GM23338 (cell line): ENCODE results near the gene LPP. TPM values are rescaled to one million over a fixed set of nuclear protein-coding genes. Genes with fewer than 3 reads are reported as not detected.
A peak's percentile ranks its signal among the peaks of the same experiment; 100 is the strongest.

ENCODE experiments used
- ATAC-seq: fragments of 200-7000 bp; cut with Tn5 transposase; 3 replicates; pipeline ENCODE4 v1.9.1; 2020
- DNase-seq: peaks from one replicate; pipeline ENCODE4 v3.0.0-alpha.2; 2015; ENCODE audit warnings: low spot score
- H2AFZ ChIP-seq: fragments of 200-600 bp; sonication (generic); 2 replicates; pipeline ENCODE4 v1.8.0; 2016; ENCODE audit warnings: antibody characterized with exemption, mild to moderate bottlenecking, moderate library complexity
- H3F3A ChIP-seq: fragments of 200-600 bp; sonication (generic); replicated peaks from 2 replicates; pipeline ENCODE4 v1.8.0; 2017; ENCODE audit warnings: antibody characterized with exemption, mixed run types, low read depth
- H3K27ac ChIP-seq: fragments of 200-600 bp; sonication (generic); 2 replicates; pipeline ENCODE4 v1.6.1; 2016; ENCODE audit warnings: low read depth
- H3K27me3 ChIP-seq: fragments of 200-600 bp; sonication (generic); 2 replicates; pipeline ENCODE4 v1.8.0; 2016; ENCODE audit warnings: mild to moderate bottlenecking, mixed run types, moderate library complexity; ENCODE audit not compliant: insufficient read depth
- H3K36me3 ChIP-seq: fragments of 200-600 bp; sonication (generic); 2 replicates; pipeline ENCODE4 v1.8.0; 2016; ENCODE audit warnings: mild to moderate bottlenecking; ENCODE audit not compliant: insufficient read depth
- H3K4me1 ChIP-seq: fragments of 200-600 bp; sonication (generic); 2 replicates; pipeline ENCODE4 v1.8.0; 2016; ENCODE audit warnings: mild to moderate bottlenecking, moderate library complexity; ENCODE audit not compliant: insufficient read depth
- H3K4me2 ChIP-seq: fragments of 200-600 bp; sonication (generic); 2 replicates; pipeline ENCODE4 v1.7.1; 2017; ENCODE audit warnings: mixed run types
- H3K4me3 ChIP-seq: fragments of 200-600 bp; sonication (generic); 2 replicates; pipeline ENCODE4 v1.6.1; 2016; ENCODE audit warnings: mixed run types
- H3K79me2 ChIP-seq: fragments of 200-600 bp; sonication (generic); replicated peaks from 2 replicates; pipeline ENCODE4 v1.8.0; 2017; ENCODE audit warnings: mild to moderate bottlenecking; ENCODE audit not compliant: insufficient read depth
- H3K9me2 ChIP-seq: fragments of 200-600 bp; sonication (generic); 2 replicates; pipeline ENCODE4 v1.8.0; 2017; ENCODE audit not compliant: insufficient read depth
- H4K20me1 ChIP-seq: fragments of 200-600 bp; sonication (generic); replicated peaks from 2 replicates; pipeline ENCODE4 v1.8.0; 2017; ENCODE audit warnings: mild to moderate bottlenecking; ENCODE audit not compliant: insufficient read depth
- H3K27ac Mint-ChIP-seq: 2 replicates; pipeline ENCODE4 v1.8.0; 2020; ENCODE audit warnings: inconsistent platforms, mild to moderate bottlenecking, moderate library complexity, mixed read lengths
- H3K27me3 Mint-ChIP-seq: 3 replicates; pipeline ENCODE4 v1.8.0; 2022; ENCODE audit warnings: low read depth, mild to moderate bottlenecking, moderate library complexity, mixed read lengths, inconsistent platforms; ENCODE audit not compliant: insufficient read depth, poor library complexity
- H3K36me3 Mint-ChIP-seq: 3 replicates; pipeline ENCODE4 v1.8.0; 2021; ENCODE audit warnings: low read depth, mild to moderate bottlenecking, inconsistent platforms, moderate library complexity, mixed read lengths
- H3K4me1 Mint-ChIP-seq: 3 replicates; pipeline ENCODE4 v1.8.0; 2020; ENCODE audit warnings: mild to moderate bottlenecking, inconsistent platforms, mixed read lengths
- H3K4me3 Mint-ChIP-seq: 3 replicates; pipeline ENCODE4 v1.8.0; 2021; ENCODE audit warnings: moderate library complexity, mild to moderate bottlenecking, inconsistent platforms, mixed read lengths
- H3K9me3 Mint-ChIP-seq: 3 replicates; pipeline ENCODE4 v1.8.0; 2020; ENCODE audit warnings: moderate library complexity, mild to moderate bottlenecking, inconsistent platforms, mixed read lengths
- CREB1 ChIP-seq: fragments of 250-450 bp; sonication (Bioruptor Pico); IDR thresholded peaks from 2 replicates; pipeline ENCODE4 v1.5.0; 2020; ENCODE audit warnings: low read depth, mild to moderate bottlenecking, moderate library complexity
- EZH2 ChIP-seq: fragments of 200-600 bp; sonication (generic); IDR thresholded peaks from one replicate; pipeline ENCODE4 v1.8.0; 2017; ENCODE audit warnings: antibody characterized with exemption, mild to moderate bottlenecking, low read depth; ENCODE audit not compliant: unreplicated experiment
- EZH2phosphoT487 ChIP-seq: fragments of 200-600 bp; sonication (generic); IDR thresholded peaks from one replicate; pipeline ENCODE4 v1.8.1; 2018; ENCODE audit warnings: antibody characterized with exemption; ENCODE audit not compliant: unreplicated experiment
- NANOG ChIP-seq: IDR thresholded peaks from 2 replicates; pipeline ENCODE4 v1.6.1; 2016; ENCODE audit warnings: antibody characterized with exemption, borderline replicate concordance
- POLR2AphosphoS5 ChIP-seq: IDR thresholded peaks from 2 replicates; pipeline ENCODE4 v1.6.1; 2016; ENCODE audit warnings: antibody characterized with exemption, low read depth
- STAT1 ChIP-seq: IDR thresholded peaks from one replicate; pipeline ENCODE4 v1.6.1; 2016; ENCODE audit warnings: antibody characterized with exemption; ENCODE audit not compliant: unreplicated experiment
- ZNF114 ChIP-seq: fragments of 250-450 bp; sonication (Bioruptor Pico); IDR thresholded peaks from 2 replicates; pipeline ENCODE4 v1.5.0; 2020; ENCODE audit warnings: mild to moderate bottlenecking, moderate library complexity
- polyA plus RNA-seq: library from polyadenylated mRNA; unstranded; fragments of >200 nt; fragmentation: Nextera tagmentation; extraction: Ambion mirVana; gene quantifications from 2 replicates; pipeline ENCODE4 v1.2.1, GENCODE V29; 2016
- total RNA-seq: library from RNA; depleted of rRNA; stranded (reverse); fragments of >200 nt; shearing (Covaris generic); gene quantifications from 2 replicates; pipeline ENCODE4 v1.2.3, GENCODE V29; 2014
- TF ChIP-seq, protein P1 (sequence below): IDR thresholded peaks from one replicate; pipeline ENCODE4 v1.6.1; 2018; ENCODE audit warnings: antibody characterized with exemption; ENCODE audit not compliant: unreplicated experiment
- TF ChIP-seq, protein P2 (sequence below), 2 experiments: fragments of 200-600 bp in 1 of 2; sonication (generic) in 1 of 2; conservative IDR thresholded peaks; 2 replicates each; pipeline versions ENCODE4 v1.5.1 to v1.6.1; 2016 to 2017; ENCODE audit warnings: antibody characterized with exemption in 2 of 2, low read depth in 2 of 2, mild to moderate bottlenecking in 2 of 2, moderate library complexity in 1 of 2
- TF ChIP-seq, protein P3 (sequence below): IDR thresholded peaks from 2 replicates; pipeline ENCODE4 v1.6.1; 2016; ENCODE audit warnings: antibody characterized with exemption

LPP gene
- total and polyA plus RNA-seq, 2 experiments from 2014 or later: 23.0 to 35.2 TPM

DNA sequence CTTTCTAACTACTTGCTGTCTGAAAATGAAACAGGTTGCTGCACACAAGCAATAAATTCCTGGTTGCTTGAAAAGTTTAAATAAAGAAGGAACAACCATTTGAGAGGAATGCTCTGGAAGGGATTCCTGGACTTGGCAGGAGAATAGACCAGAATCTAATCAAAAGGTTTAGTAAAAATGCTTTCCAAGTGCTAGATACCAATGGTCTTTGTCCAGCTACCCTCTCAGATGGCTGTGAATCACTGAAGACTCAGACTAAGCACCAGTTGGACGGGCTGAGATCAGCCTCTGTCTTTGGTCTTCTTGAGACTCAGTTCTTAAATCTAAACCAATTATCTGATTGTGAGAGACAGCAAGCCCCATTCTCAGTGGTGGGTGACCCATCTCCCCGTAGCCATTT lies 27.7 kb upstream of the LPP start (continued):
- TF ChIP-seq EZH2: no peak

DNA sequence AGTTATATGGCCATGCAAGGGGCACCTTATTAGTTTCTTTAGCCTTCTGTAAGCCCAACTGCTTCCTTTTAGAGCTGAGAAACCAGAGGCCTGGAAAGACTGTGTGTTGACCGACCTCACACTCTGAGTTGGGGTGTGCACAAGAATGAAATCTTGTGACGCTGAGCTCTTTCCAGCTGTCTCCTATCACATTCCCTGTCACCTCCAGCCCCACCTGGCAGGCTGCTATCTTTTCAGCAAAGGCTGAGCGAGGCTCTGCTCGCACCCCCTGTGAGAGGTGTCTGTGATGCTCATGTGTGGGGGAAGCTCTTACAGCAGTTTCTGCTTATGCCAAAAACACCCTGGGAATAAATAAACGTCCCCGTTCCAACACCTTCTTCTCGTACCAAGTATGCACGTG lies 27.0 kb upstream of the LPP start:
- H3K4me3 ChIP-seq: no peak overlapping the region
- Mint-ChIP-seq H3K4me3 (no peak overlapping the region), H3K27ac (no peak overlapping the region; the same call in 1 of the 2 replicates), H3K9me3 (no peaks in the 10 kb centered on the region), H3K27me3 (peaks cover 2% of the 10 kb centered on the region), H3K4me1 (peaks cover 7% of the 10 kb centered on the region; the same call in 2 of the 3 replicates), H3K36me3 (no peaks in the 10 kb centered on the region)
- no peaks in the 10 kb centered on the region for H3K27me3 ChIP-seq
- no peaks in the 10 kb centered on the region for H4K20me1 ChIP-seq
- H2AFZ ChIP-seq: no peak overlapping the region; the same call in 1 of the 2 replicates
- H3K4me1 ChIP-seq: no peaks in the 10 kb centered on the region
- DNase-seq (no peak), ATAC-seq (peak; percentile 58; the same call in 2 of the 3 replicates)
- no peaks in the 10 kb centered on the region for H3K9me2 ChIP-seq
- H3K4me2 ChIP-seq: no peak overlapping the region
- TF ChIP-seq EZH2 (no peak), STAT1 (no peak), NANOG (no peak), ZNF114 (no peak)
- no peaks in the 10 kb centered on the region for H3F3A ChIP-seq
- H3K36me3 ChIP-seq: no peaks in the 10 kb centered on the region
- no peaks in the 10 kb centered on the region for H3K79me2 ChIP-seq
- no peak overlapping the region for H3K27ac ChIP-seq

DNA sequence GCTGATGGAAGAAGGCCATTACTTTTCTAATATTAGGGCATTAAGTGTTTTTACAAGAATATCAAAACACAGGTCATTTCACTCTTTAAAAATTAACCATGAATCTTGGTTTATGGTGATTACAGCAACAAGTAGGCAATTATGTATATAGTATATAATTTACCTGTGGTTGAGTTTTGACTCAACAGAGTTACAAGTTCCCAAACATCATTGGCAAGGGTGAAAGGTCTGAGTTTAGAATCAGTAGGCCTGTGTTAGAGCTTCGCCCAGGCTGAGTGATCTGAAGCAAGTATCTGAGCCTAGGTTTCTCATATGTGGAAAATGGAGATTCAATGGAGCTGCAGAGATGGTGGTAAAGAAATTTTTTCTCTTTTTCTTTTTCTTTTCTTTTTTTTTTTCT lies 25.1 kb upstream of the LPP start:
- ATAC-seq (no peak), DNase-seq (no peak)
- Histone ChIP-seq H3K79me2 (no peaks in the 10 kb centered on the region), H3K27ac (no peak overlapping the region), H3K27me3 (no peaks in the 10 kb centered on the region), H3K36me3 (no peaks in the 10 kb centered on the region), H2AFZ (no peak overlapping the region), H3K4me1 (no peaks in the 10 kb centered on the region), H3F3A (no peaks in the 10 kb centered on the region), H3K4me3 (no peak overlapping the region), H4K20me1 (no peaks in the 10 kb centered on the region), H3K4me2 (no peak overlapping the region), H3K9me2 (no peaks in the 10 kb centered on the region)
- Mint-ChIP-seq H3K27me3 (peaks cover 2% of the 10 kb centered on the region), H3K4me3 (no peak overlapping the region), H3K27ac (no peak overlapping the region), H3K9me3 (no peaks in the 10 kb centered on the region), H3K36me3 (no peaks in the 10 kb centered on the region), H3K4me1 (peaks cover 7% of the 10 kb centered on the region; the same call in 2 of the 3 replicates)
- TF ChIP-seq EZH2phosphoT487: no peak
- no peak for TF ChIP-seq POLR2AphosphoS5
- no peak for TF ChIP-seq ZNF114
- TF ChIP-seq, protein P1, sequence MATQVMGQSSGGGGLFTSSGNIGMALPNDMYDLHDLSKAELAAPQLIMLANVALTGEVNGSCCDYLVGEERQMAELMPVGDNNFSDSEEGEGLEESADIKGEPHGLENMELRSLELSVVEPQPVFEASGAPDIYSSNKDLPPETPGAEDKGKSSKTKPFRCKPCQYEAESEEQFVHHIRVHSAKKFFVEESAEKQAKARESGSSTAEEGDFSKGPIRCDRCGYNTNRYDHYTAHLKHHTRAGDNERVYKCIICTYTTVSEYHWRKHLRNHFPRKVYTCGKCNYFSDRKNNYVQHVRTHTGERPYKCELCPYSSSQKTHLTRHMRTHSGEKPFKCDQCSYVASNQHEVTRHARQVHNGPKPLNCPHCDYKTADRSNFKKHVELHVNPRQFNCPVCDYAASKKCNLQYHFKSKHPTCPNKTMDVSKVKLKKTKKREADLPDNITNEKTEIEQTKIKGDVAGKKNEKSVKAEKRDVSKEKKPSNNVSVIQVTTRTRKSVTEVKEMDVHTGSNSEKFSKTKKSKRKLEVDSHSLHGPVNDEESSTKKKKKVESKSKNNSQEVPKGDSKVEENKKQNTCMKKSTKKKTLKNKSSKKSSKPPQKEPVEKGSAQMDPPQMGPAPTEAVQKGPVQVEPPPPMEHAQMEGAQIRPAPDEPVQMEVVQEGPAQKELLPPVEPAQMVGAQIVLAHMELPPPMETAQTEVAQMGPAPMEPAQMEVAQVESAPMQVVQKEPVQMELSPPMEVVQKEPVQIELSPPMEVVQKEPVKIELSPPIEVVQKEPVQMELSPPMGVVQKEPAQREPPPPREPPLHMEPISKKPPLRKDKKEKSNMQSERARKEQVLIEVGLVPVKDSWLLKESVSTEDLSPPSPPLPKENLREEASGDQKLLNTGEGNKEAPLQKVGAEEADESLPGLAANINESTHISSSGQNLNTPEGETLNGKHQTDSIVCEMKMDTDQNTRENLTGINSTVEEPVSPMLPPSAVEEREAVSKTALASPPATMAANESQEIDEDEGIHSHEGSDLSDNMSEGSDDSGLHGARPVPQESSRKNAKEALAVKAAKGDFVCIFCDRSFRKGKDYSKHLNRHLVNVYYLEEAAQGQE: no peak
- TF ChIP-seq NANOG: no peak
- TF ChIP-seq, protein P2, sequence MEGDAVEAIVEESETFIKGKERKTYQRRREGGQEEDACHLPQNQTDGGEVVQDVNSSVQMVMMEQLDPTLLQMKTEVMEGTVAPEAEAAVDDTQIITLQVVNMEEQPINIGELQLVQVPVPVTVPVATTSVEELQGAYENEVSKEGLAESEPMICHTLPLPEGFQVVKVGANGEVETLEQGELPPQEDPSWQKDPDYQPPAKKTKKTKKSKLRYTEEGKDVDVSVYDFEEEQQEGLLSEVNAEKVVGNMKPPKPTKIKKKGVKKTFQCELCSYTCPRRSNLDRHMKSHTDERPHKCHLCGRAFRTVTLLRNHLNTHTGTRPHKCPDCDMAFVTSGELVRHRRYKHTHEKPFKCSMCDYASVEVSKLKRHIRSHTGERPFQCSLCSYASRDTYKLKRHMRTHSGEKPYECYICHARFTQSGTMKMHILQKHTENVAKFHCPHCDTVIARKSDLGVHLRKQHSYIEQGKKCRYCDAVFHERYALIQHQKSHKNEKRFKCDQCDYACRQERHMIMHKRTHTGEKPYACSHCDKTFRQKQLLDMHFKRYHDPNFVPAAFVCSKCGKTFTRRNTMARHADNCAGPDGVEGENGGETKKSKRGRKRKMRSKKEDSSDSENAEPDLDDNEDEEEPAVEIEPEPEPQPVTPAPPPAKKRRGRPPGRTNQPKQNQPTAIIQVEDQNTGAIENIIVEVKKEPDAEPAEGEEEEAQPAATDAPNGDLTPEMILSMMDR (conservative IDR thresholded peaks at IDR 0.05; ENCODE audit: low read depth in 2 of 2): no peak
- TF ChIP-seq EZH2: no peak
- TF ChIP-seq STAT1: no peak
- no peak for TF ChIP-seq CREB1
- TF ChIP-seq, protein P3, sequence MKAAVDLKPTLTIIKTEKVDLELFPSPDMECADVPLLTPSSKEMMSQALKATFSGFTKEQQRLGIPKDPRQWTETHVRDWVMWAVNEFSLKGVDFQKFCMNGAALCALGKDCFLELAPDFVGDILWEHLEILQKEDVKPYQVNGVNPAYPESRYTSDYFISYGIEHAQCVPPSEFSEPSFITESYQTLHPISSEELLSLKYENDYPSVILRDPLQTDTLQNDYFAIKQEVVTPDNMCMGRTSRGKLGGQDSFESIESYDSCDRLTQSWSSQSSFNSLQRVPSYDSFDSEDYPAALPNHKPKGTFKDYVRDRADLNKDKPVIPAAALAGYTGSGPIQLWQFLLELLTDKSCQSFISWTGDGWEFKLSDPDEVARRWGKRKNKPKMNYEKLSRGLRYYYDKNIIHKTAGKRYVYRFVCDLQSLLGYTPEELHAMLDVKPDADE: no peak
